Suprapubic skin (tissue), 4 donors: ENCODE results near the gene CCDC106. TPM values are rescaled to one million over a fixed set of nuclear protein-coding genes. Genes with fewer than 3 reads are reported as not detected.
A peak's percentile ranks its signal among the peaks of the same experiment; 100 is the strongest.

ENCODE experiments used
- DNase-seq, 2 donors: peaks; one replicate each; pipeline ENCODE4 v3.0.0-alpha.2; 2019; ENCODE audit warnings: low spot score in 2 of 2
- H3K27ac ChIP-seq: fragments of 200-600 bp; sonication (generic); one replicate; pipeline ENCODE4 v1.5.1; 2019
- H3K27me3 ChIP-seq: fragments of 200-600 bp; sonication (generic); one replicate; pipeline ENCODE4 v1.5.1; 2019
- H3K36me3 ChIP-seq: fragments of 200-600 bp; sonication (generic); one replicate; pipeline ENCODE4 v1.5.1; 2019
- H3K4me1 ChIP-seq: fragments of 200-600 bp; sonication (generic); one replicate; pipeline ENCODE4 v1.5.1; 2019
- H3K4me3 ChIP-seq: fragments of 200-600 bp; sonication (generic); one replicate; pipeline ENCODE4 v1.5.1; 2019; ENCODE audit warnings: mild to moderate bottlenecking
- H3K9me3 ChIP-seq: fragments of 200-600 bp; sonication (generic); one replicate; pipeline ENCODE4 v1.5.1; 2019
- EP300 ChIP-seq: sonication (generic); formaldehyde crosslinking; IDR thresholded peaks from one replicate; pipeline ENCODE4 v1.6.1; 2017; ENCODE audit warnings: antibody characterized with exemption
- POLR2A ChIP-seq, 2 donors: fragments of 450-650 bp; IDR thresholded peaks; one replicate each; pipeline ENCODE4 v1.6.1; 2017; ENCODE audit warnings: antibody characterized with exemption in 2 of 2, mild to moderate bottlenecking in 2 of 2, moderate library complexity in 2 of 2
- POLR2AphosphoS5 ChIP-seq, 3 donors: sonication (generic); formaldehyde crosslinking; IDR thresholded peaks; one replicate each; pipeline ENCODE4 v1.6.1; 2017; ENCODE audit warnings: antibody characterized with exemption in 3 of 3
- WGBS: methylation state at CpG from one replicate; pipeline ENCODE4 v1.1.5; 2018; 5-methylcytosine and 5-hydroxymethylcytosine counted together
- total RNA-seq, 4 donors: library from RNA; depleted of rRNA; stranded (reverse); fragments of >200 nt; gene quantifications; one replicate each; pipeline ENCODE4 v1.1.0, GENCODE V29; 2016
- TF ChIP-seq, protein P1 (sequence below), 2 donors: fragments of 200-600 bp in 1 of 2; fragments of 450-650 bp in 1 of 2; sonication (generic) in 1 of 2; IDR thresholded peaks; one replicate each; pipeline ENCODE4 v1.5.1; 2016 to 2019; ENCODE audit warnings: antibody characterized with exemption in 2 of 2, mild to moderate bottlenecking in 1 of 2, moderate library complexity in 1 of 2

CCDC106 gene
- total RNA-seq, 4 donors from 2014 or later, result 6.2 to 18.3 (median 8.5) TPM

DNA sequence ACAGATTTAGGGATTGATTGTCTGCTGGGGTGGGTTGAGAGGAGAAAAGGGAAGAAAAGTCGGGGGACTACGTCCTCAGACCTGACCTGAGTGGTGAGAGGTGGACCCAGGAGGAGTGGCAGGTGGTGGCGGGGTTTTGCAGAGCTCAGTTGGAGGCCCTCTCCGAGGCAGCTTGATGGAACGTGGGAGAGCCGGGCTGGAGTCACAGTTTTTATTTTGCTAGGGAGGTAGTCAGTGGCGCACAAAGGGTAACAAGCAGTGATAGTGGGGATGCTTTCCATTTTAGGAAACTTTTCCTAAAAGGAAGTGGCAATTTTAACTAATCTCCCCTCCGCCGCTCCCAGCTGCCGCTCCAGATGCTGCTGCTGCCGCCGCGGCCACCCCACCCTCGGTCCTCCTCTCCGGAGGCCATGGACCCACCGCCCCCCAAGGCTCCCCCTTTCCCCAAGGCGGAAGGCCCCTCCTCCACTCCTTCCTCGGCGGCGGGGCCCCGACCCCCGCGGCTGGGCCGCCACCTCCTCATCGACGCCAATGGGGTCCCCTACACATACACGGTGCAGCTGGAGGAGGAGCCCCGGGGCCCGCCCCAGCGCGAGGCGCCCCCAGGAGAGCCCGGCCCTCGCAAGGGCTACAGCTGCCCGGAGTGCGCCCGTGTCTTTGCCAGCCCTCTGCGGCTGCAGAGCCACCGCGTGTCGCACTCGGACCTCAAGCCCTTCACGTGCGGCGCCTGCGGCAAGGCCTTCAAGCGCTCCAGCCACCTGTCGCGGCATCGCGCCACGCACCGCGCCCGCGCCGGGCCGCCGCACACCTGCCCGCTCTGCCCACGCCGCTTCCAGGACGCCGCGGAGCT lies 5.6 kb upstream of the CCDC106 start:
- DNase-seq, result no peak
- peaks cover 13% of the 10 kb centered on the region for H3K36me3 ChIP-seq
- no peaks in the 10 kb centered on the region for H3K27me3 ChIP-seq
- H3K4me3 ChIP-seq, result peak overlapping the region; percentile 93
- H3K4me1 ChIP-seq, result peaks cover 71% of the 10 kb centered on the region
- WGBS, result 2% methylated on average over 18 of the region's 65 CpGs
- no peaks in the 10 kb centered on the region for H3K9me3 ChIP-seq
- TF ChIP-seq POLR2AphosphoS5 (IDR thresholded peaks at IDR 0.05) (no peak), POLR2A (IDR thresholded peaks at IDR 0.05) (no peak), EP300 (no peak)
- TF ChIP-seq, protein P1, sequence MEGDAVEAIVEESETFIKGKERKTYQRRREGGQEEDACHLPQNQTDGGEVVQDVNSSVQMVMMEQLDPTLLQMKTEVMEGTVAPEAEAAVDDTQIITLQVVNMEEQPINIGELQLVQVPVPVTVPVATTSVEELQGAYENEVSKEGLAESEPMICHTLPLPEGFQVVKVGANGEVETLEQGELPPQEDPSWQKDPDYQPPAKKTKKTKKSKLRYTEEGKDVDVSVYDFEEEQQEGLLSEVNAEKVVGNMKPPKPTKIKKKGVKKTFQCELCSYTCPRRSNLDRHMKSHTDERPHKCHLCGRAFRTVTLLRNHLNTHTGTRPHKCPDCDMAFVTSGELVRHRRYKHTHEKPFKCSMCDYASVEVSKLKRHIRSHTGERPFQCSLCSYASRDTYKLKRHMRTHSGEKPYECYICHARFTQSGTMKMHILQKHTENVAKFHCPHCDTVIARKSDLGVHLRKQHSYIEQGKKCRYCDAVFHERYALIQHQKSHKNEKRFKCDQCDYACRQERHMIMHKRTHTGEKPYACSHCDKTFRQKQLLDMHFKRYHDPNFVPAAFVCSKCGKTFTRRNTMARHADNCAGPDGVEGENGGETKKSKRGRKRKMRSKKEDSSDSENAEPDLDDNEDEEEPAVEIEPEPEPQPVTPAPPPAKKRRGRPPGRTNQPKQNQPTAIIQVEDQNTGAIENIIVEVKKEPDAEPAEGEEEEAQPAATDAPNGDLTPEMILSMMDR (IDR thresholded peaks at IDR 0.05), result no peak
- H3K27ac ChIP-seq, result peak overlapping the region; percentile 87

- Histone ChIP-seq H3K36me3 (peaks cover 13% of the 10 kb centered on the region), H3K9me3 (no peaks in the 10 kb centered on the region), H3K27ac (peak within 1 kb of the TSS; percentile 87), H3K4me3 (peak within 1 kb of the TSS; percentile 93), H3K4me1 (peaks cover 71% of the 10 kb centered on the region), H3K27me3 (no peaks in the 10 kb centered on the region)
- TF ChIP-seq POLR2A (IDR thresholded peaks at IDR 0.05), result no peak
- peak in 1 of 3 donors; percentile 85 for TF ChIP-seq POLR2AphosphoS5 (IDR thresholded peaks at IDR 0.05)
- WGBS, result 0% methylated on average over 34 of the region's 56 CpGs
- DNase-seq, result peak; percentile 90 to 91
These were observed 4.8 kb upstream of the CCDC106 start, which contains the start of gene ZNF581 for GRCh38 chr19:55643003-55643886. ZNF581 (plus strand) TSS chr19:55643649; CDS start chr19:55644572, 923 bp downstream.

GRCh38 chr19:55643887-55644176 lies 4.2 kb upstream of the CCDC106 start:
- TF ChIP-seq, protein P1 (IDR thresholded peaks at IDR 0.05), result no peak
- TF ChIP-seq POLR2AphosphoS5 (IDR thresholded peaks at IDR 0.05), result no peak
- TF ChIP-seq POLR2A (IDR thresholded peaks at IDR 0.05), result no peak
- no peak for TF ChIP-seq EP300
- Histone ChIP-seq H3K27me3 (no peaks in the 10 kb centered on the region), H3K36me3 (peaks cover 13% of the 10 kb centered on the region), H3K4me1 (peaks cover 71% of the 10 kb centered on the region), H3K27ac (peak overlapping the region; percentile 87), H3K9me3 (no peaks in the 10 kb centered on the region), H3K4me3 (peak overlapping the region; percentile 93)
- WGBS, result 0% methylated on average over 15 of the region's 15 CpGs
- DNase-seq, result no peak

- WGBS, result 49% methylated on average over 12 of the region's 12 CpGs
These were observed 3.7 kb upstream of the CCDC106 start for GRCh38 chr19:55644191-55644833.

GRCh38 chr19:55644842-55645511 lies 3.0 kb upstream of the CCDC106 start:
- Histone ChIP-seq H3K27ac (no peak overlapping the region), H3K4me3 (peak overlapping the region; percentile 93), H3K36me3 (peaks cover 13% of the 10 kb centered on the region), H3K9me3 (no peaks in the 10 kb centered on the region), H3K27me3 (no peaks in the 10 kb centered on the region), H3K4me1 (peaks cover 69% of the 10 kb centered on the region)
- no peak for TF ChIP-seq POLR2A (IDR thresholded peaks at IDR 0.05)
- TF ChIP-seq EP300, result no peak
- TF ChIP-seq, protein P1 (IDR thresholded peaks at IDR 0.05), result no peak
- peak in 1 of 2 donors; percentile 55 for DNase-seq
- WGBS, result 80% methylated on average over 9 of the region's 28 CpGs

More at GRCh38 chr19:55644191-55644833, 3.7 kb upstream of the CCDC106 start:
- no peak for TF ChIP-seq EP300
- H3K4me3 ChIP-seq, result peak overlapping the region; percentile 93
- H3K9me3 ChIP-seq, result no peaks in the 10 kb centered on the region
- peaks cover 13% of the 10 kb centered on the region for H3K36me3 ChIP-seq
- no peak overlapping the region for H3K27ac ChIP-seq
- peaks cover 71% of the 10 kb centered on the region for H3K4me1 ChIP-seq
- DNase-seq, result peak in 1 of 2 donors; percentile 57
- H3K27me3 ChIP-seq, result no peaks in the 10 kb centered on the region
